Measurements from ENCODE around the gene FGR.

Gene FGR

DNA sequence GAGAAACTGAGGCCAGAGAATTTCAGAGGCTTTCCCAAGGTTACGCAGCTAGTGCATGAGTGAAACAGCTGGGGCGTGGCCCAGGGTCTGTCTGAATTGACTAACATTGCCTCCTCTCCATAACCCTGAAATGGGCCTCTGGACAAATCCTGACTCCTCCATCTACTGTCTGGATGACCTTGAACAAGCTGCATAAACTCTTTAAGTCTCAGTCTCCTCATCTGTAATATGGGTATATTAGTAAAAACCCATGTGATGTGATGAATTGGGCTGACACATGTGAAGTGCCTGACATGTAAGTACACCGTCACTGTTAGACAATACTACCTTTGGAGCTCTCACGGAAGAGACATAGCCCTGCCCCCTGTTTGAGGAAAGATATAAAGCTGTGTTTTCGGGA, 12.3 kb upstream of the FGR start:
- no peak for TF ChIP-seq EZH2phosphoT487 (conservative IDR thresholded peaks at IDR 0.05; ENCODE audit: low read length)
- TF ChIP-seq, protein P1, sequence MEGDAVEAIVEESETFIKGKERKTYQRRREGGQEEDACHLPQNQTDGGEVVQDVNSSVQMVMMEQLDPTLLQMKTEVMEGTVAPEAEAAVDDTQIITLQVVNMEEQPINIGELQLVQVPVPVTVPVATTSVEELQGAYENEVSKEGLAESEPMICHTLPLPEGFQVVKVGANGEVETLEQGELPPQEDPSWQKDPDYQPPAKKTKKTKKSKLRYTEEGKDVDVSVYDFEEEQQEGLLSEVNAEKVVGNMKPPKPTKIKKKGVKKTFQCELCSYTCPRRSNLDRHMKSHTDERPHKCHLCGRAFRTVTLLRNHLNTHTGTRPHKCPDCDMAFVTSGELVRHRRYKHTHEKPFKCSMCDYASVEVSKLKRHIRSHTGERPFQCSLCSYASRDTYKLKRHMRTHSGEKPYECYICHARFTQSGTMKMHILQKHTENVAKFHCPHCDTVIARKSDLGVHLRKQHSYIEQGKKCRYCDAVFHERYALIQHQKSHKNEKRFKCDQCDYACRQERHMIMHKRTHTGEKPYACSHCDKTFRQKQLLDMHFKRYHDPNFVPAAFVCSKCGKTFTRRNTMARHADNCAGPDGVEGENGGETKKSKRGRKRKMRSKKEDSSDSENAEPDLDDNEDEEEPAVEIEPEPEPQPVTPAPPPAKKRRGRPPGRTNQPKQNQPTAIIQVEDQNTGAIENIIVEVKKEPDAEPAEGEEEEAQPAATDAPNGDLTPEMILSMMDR (IDR thresholded peaks at IDR 0.05; ENCODE audit: insufficient read depth, low read length, poor library complexity, severe bottlenecking): no peak

DNA sequence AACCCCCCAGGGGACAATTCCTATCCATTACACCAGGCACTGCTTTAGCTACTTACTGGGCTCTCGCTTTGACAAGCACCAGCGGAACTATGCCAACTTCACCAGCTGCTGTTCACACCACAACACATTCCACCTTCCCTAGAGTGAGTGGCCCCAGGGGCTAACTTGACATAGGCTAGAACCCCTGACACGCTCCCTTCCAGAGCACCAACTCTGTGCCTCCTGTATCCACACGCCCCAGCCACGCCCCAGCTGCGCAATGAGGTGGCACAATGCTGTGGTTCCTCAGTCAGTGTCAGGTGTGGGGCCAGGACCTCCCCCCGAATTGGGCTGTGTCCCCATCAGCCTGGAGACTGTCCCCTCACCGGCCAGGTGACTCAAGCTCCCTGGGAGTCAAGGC, 11.7 kb upstream of the FGR start:
- no peaks in the 10 kb centered on the region for H3K9me2 ChIP-seq (replicated peaks; ENCODE audit: insufficient read depth, low read length)
- H3K27me3 ChIP-seq (ENCODE audit: low read length): no peaks in the 10 kb centered on the region
- TF ChIP-seq EZH2phosphoT487 (conservative IDR thresholded peaks at IDR 0.05; ENCODE audit: low read length): no peak
- TF ChIP-seq, protein P1 (IDR thresholded peaks at IDR 0.05; ENCODE audit: insufficient read depth, low read length, poor library complexity, severe bottlenecking): no peak
- no peak overlapping the region for H3K4me2 ChIP-seq (ENCODE audit: low read depth, low read length, poor library complexity, severe bottlenecking)
- no peaks in the 10 kb centered on the region for H4K20me1 ChIP-seq (ENCODE audit: low read depth, low read length)
- no peaks in the 10 kb centered on the region for H3K36me3 ChIP-seq (ENCODE audit: low read length)
- no peak overlapping the region for H3K9ac ChIP-seq (ENCODE audit: low read length)
- H2AFZ ChIP-seq (ENCODE audit: low read depth, low read length, severe bottlenecking): no peak overlapping the region
- no peak overlapping the region for H3K4me3 ChIP-seq (ENCODE audit: insufficient read depth, low read length, poor library complexity, severe bottlenecking)
- H3F3A ChIP-seq (ENCODE audit: insufficient read depth): no peaks in the 10 kb centered on the region
- no peaks in the 10 kb centered on the region for H3K9me3 ChIP-seq (ENCODE audit: insufficient read depth, low read length)
- no peak overlapping the region for H3K27ac ChIP-seq (ENCODE audit: low read depth, low read length)
- no peaks in the 10 kb centered on the region for H3K79me2 ChIP-seq (ENCODE audit: insufficient read depth, low read length)

More for the DNA sequence above, 12.3 kb upstream of the FGR start:
- Histone ChIP-seq H3K9me2 (replicated peaks; ENCODE audit: insufficient read depth, low read length) (no peaks in the 10 kb centered on the region), H3K27me3 (ENCODE audit: low read length) (no peaks in the 10 kb centered on the region), H3K36me3 (ENCODE audit: low read length) (no peaks in the 10 kb centered on the region), H3F3A (ENCODE audit: insufficient read depth) (no peaks in the 10 kb centered on the region), H4K20me1 (ENCODE audit: low read depth, low read length) (no peaks in the 10 kb centered on the region), H2AFZ (ENCODE audit: low read depth, low read length, severe bottlenecking) (no peak overlapping the region), H3K27ac (ENCODE audit: low read depth, low read length) (no peak overlapping the region), H3K9ac (ENCODE audit: low read length) (no peak overlapping the region), H3K79me2 (ENCODE audit: insufficient read depth, low read length) (no peaks in the 10 kb centered on the region), H3K4me2 (ENCODE audit: low read depth, low read length, poor library complexity, severe bottlenecking) (no peak overlapping the region), H3K9me3 (ENCODE audit: insufficient read depth, low read length) (no peaks in the 10 kb centered on the region), H3K4me3 (ENCODE audit: insufficient read depth, low read length, poor library complexity, severe bottlenecking) (no peak overlapping the region)

DNA sequence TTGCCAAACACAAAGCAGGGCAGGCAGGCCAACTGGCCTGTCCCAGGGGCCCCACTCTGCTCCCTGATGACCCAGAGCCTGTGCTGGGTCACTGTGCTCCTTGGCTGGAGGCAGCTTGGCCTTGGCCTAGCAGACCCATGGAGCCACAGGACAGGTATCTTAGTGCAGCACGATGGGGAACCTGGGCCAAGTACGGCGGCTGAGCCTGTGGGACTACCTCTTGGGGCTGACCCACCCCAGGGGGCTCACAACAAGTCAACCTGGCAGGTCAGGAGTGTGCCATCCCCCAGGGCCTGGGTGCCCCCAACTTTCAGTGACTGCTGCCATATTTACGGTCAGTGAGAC, 10.1 kb upstream of the FGR start:
- Histone ChIP-seq H3K9me2 (replicated peaks; ENCODE audit: insufficient read depth, low read length) (no peaks in the 10 kb centered on the region), H3K9ac (ENCODE audit: low read length) (no peak overlapping the region), H3K4me2 (ENCODE audit: low read depth, low read length, poor library complexity, severe bottlenecking) (no peak overlapping the region), H3K9me3 (ENCODE audit: insufficient read depth, low read length) (no peaks in the 10 kb centered on the region), H3K27ac (ENCODE audit: low read depth, low read length) (no peak overlapping the region), H4K20me1 (ENCODE audit: low read depth, low read length) (no peaks in the 10 kb centered on the region), H3F3A (ENCODE audit: insufficient read depth) (no peaks in the 10 kb centered on the region), H3K79me2 (ENCODE audit: insufficient read depth, low read length) (no peaks in the 10 kb centered on the region), H3K4me3 (ENCODE audit: insufficient read depth, low read length, poor library complexity, severe bottlenecking) (no peak overlapping the region), H3K36me3 (ENCODE audit: low read length) (no peaks in the 10 kb centered on the region), H3K27me3 (ENCODE audit: low read length) (no peaks in the 10 kb centered on the region), H2AFZ (ENCODE audit: low read depth, low read length, severe bottlenecking) (no peak overlapping the region)
- TF ChIP-seq EZH2phosphoT487 (conservative IDR thresholded peaks at IDR 0.05; ENCODE audit: low read length): no peak
- TF ChIP-seq, protein P1 (IDR thresholded peaks at IDR 0.05; ENCODE audit: insufficient read depth, low read length, poor library complexity, severe bottlenecking): no peak

All from SU-DHL-6 (cell line).